Lower lobe of right lung (tissue), 2 donors: Measurements from ENCODE around the gene CLPTM1. TPM values are rescaled to one million over a fixed set of nuclear protein-coding genes. Genes with fewer than 3 reads are reported as not detected.
"Not testable (repeated sequence)": the region's sequence is repeated elsewhere in the genome, so short reads cannot be mapped to it uniquely, and the experiment has no call there.

Source experiments
- ATAC-seq, 2 donors: fragments of 200-7000 bp; cut with Tn5 transposase; one replicate each; pipeline ENCODE4 v1.9.1; 2020 to 2022; ENCODE audit warnings: mild to moderate bottlenecking in 2 of 2, moderate library complexity in 2 of 2
- DNase-seq: peaks from one replicate; pipeline ENCODE4 v3.0.0-alpha.2; 2020
- H3K27ac ChIP-seq: fragments of 200-600 bp; one replicate; pipeline ENCODE4 v1.8.0; 2022
- H3K27me3 ChIP-seq: fragments of 200-600 bp; one replicate; pipeline ENCODE4 v1.8.0; 2022; ENCODE audit warnings: low read depth
- H3K36me3 ChIP-seq: fragments of 200-600 bp; one replicate; pipeline ENCODE4 v1.8.0; 2022; ENCODE audit warnings: mild to moderate bottlenecking
- H3K4me1 ChIP-seq: fragments of 200-600 bp; one replicate; pipeline ENCODE4 v1.8.0; 2022
- H3K4me3 ChIP-seq: fragments of 200-600 bp; one replicate; pipeline ENCODE4 v1.8.0; 2022; ENCODE audit warnings: mild to moderate bottlenecking
- H3K9me3 ChIP-seq: fragments of 200-600 bp; one replicate; pipeline ENCODE4 v1.8.0; 2022
- CTCF ChIP-seq: fragments of 200-600 bp; IDR thresholded peaks from one replicate; pipeline ENCODE4 v1.8.0; 2022; ENCODE audit warnings: antibody characterized with exemption, mild to moderate bottlenecking
- intact Hi-C: fragments of 100-400 bp; cut with DNase I; formaldehyde crosslinking; loops from one replicate; pipeline ENCODE4 v1.11.0; 2022
- total RNA-seq: library from RNA; stranded (reverse); fragmentation: NEBNext Ultra II Directional; extraction: Animal tissue kit (Norgen Biotek cat#: 25700); gene quantifications from one replicate; pipeline ENCODE4 v1.2.1, GENCODE V29; 2021
- donor health status: DM: no; HTN: yes; CAD: no; lungs with severe emphysema.

CLPTM1 gene
- total RNA-seq, 1 donor from 2014 or later = 104 TPM

- H3K4me3 ChIP-seq = no peak overlapping the region
These were observed 29.9 kb upstream of the CLPTM1 start for GRCh38 chr19:44925114-44925891.

GRCh38 chr19:44926245-44927077 is 28.7 kb upstream of the CLPTM1 start:
- H3K36me3 ChIP-seq, H3K9me3 ChIP-seq, intact Hi-C loops, DNase-seq, H3K4me3 ChIP-seq, H3K27me3 ChIP-seq: not testable (repeated sequence)
- Histone ChIP-seq H3K4me1 (peaks cover 42% of the 10 kb centered on the region), H3K27ac (peak overlapping the region; percentile 14)
- ATAC-seq = peak; percentile 2 to 21

More at GRCh38 chr19:44925114-44925891, 29.9 kb upstream of the CLPTM1 start:
- peak; percentile 83 for DNase-seq
- H3K4me1 ChIP-seq = peaks cover 42% of the 10 kb centered on the region
- H3K36me3 ChIP-seq = no peaks in the 10 kb centered on the region
- intact Hi-C loops = no loop called here
- TF ChIP-seq CTCF = no peak
- no peaks in the 10 kb centered on the region for H3K9me3 ChIP-seq
- H3K27ac ChIP-seq = peak overlapping the region; percentile 53
- H3K27me3 ChIP-seq = no peaks in the 10 kb centered on the region
- peak; percentile 50 to 82 for ATAC-seq

GRCh38 chr19:44927746-44928145 is 27.4 kb upstream of the CLPTM1 start:
- TF ChIP-seq CTCF = no peak
- no peak overlapping the region for H3K4me3 ChIP-seq
- peak overlapping the region; percentile 42 for H3K27ac ChIP-seq
- H3K4me1 ChIP-seq = peaks cover 42% of the 10 kb centered on the region
- H3K9me3 ChIP-seq = no peaks in the 10 kb centered on the region
- no peak for DNase-seq
- no peak for ATAC-seq
- H3K36me3 ChIP-seq = no peaks in the 10 kb centered on the region
- no peaks in the 10 kb centered on the region for H3K27me3 ChIP-seq
- intact Hi-C loops = no loop called here

- DNase-seq = no peak
- no peaks in the 10 kb centered on the region for H3K27me3 ChIP-seq
- TF ChIP-seq CTCF = no peak
- intact Hi-C loops = no loop called here
- no peak overlapping the region for H3K27ac ChIP-seq
- no peak for ATAC-seq
- H3K4me3 ChIP-seq = no peak overlapping the region
- no peaks in the 10 kb centered on the region for H3K36me3 ChIP-seq
- H3K4me1 ChIP-seq = peaks cover 28% of the 10 kb centered on the region
- H3K9me3 ChIP-seq = no peaks in the 10 kb centered on the region
These were observed 25.1 kb upstream of the CLPTM1 start for GRCh38 chr19:44930088-44930487.

- H3K4me1 ChIP-seq = peaks cover 14% of the 10 kb centered on the region
- no peak for TF ChIP-seq CTCF
- no peaks in the 10 kb centered on the region for H3K36me3 ChIP-seq
- no peak for ATAC-seq
- no peak overlapping the region for H3K27ac ChIP-seq
- no peak for DNase-seq
- H3K4me3 ChIP-seq = no peak overlapping the region
- intact Hi-C loops = no loop called here
- no peaks in the 10 kb centered on the region for H3K9me3 ChIP-seq
- no peaks in the 10 kb centered on the region for H3K27me3 ChIP-seq
These were observed 23.6 kb upstream of the CLPTM1 start for GRCh38 chr19:44931541-44931940.

GRCh38 chr19:44939668-44940067 is 15.5 kb upstream of the CLPTM1 start:
- no peaks in the 10 kb centered on the region for H3K4me1 ChIP-seq
- ATAC-seq (no peak), DNase-seq (no peak)
- H3K9me3 ChIP-seq = no peaks in the 10 kb centered on the region
- no peak overlapping the region for H3K27ac ChIP-seq
- no peaks in the 10 kb centered on the region for H3K27me3 ChIP-seq
- H3K4me3 ChIP-seq = no peak overlapping the region
- intact Hi-C loops = no loop called here
- no peak for TF ChIP-seq CTCF
- no peaks in the 10 kb centered on the region for H3K36me3 ChIP-seq
